Measurements from ENCODE around the gene COP1. TPM values are rescaled to one million over a fixed set of nuclear protein-coding genes. Genes with fewer than 3 reads are reported as not detected.
"Not testable (repeated sequence)": the region's sequence is repeated elsewhere in the genome, so short reads cannot be mapped to it uniquely, and the experiment has no call there.

COP1 gene
- total and polyA plus RNA-seq, 2 of the 4 experiments (the other 2 are of a cell fraction): 17.8 to 35.0 TPM

- BruUV-seq (replicated peaks); H3K9me1 ChIP-seq (ENCODE audit: insufficient read depth, low read length); H2BK5ac ChIP-seq (ENCODE audit: low read depth, low read length, poor library complexity, severe bottlenecking); H3K36me3 ChIP-seq (ENCODE audit: control insufficient read depth, insufficient read depth, low read length); H3K18ac ChIP-seq (ENCODE audit: low read depth, low read length); H4K8ac ChIP-seq (ENCODE audit: low read depth in 2 of 2, low read length in 2 of 2); H3K4me2 ChIP-seq (ENCODE audit: low read depth, low read length); H2BK20ac ChIP-seq (ENCODE audit: low read depth, low read length); POLR2A ChIA-PET (ENCODE audit: unreplicated experiment); dilution Hi-C loops (cut with HindIII; ENCODE audit: low sequenced_read_pairs, unreplicated experiment); H3K27me3 ChIP-seq (ENCODE audit: control insufficient read depth, insufficient read depth, low read length); intact Hi-C loops (cut with micrococcal nuclease); H3K9me3 ChIP-seq (ENCODE audit: control insufficient read depth, insufficient read depth, low read length); H2AK5ac ChIP-seq (ENCODE audit: low read depth, low read length); ATAC-seq (ENCODE audit: low read depth); H3K4ac ChIP-seq (ENCODE audit: low read depth, low read length); H3K27ac ChIP-seq (ENCODE audit: insufficient read depth, low read length); H3K14ac ChIP-seq (replicated peaks; ENCODE audit: low read depth, low read length); H2BK120ac ChIP-seq (ENCODE audit: low read depth, low read length); H3K4me1 ChIP-seq (ENCODE audit: control insufficient read depth, insufficient read depth, low read length); H3K23ac ChIP-seq (ENCODE audit: low read depth, low read length); H3K79me1 ChIP-seq (ENCODE audit: low read depth in 1 of 2, low read length in 2 of 2); H4K5ac ChIP-seq (ENCODE audit: low read depth, low read length); H2AFZ ChIP-seq (replicated peaks; ENCODE audit: low read length, poor library complexity); in situ Hi-C loops (cut with MboI; ENCODE audit: low sequenced_read_pairs); H2AK9ac ChIP-seq (replicated peaks; ENCODE audit: low read depth, low read length, poor library complexity); H3K4me3 ChIP-seq (ENCODE audit: insufficient read depth, low read depth, low read length); DNase-seq; H3K56ac ChIP-seq (ENCODE audit: extremely low read depth, insufficient read depth, low read length); H4K20me1 ChIP-seq (ENCODE audit: insufficient read depth, low read length); CTCF ChIA-PET; H4K91ac ChIP-seq (ENCODE audit: insufficient read depth, low read depth, low read length); H3K9ac ChIP-seq (ENCODE audit: low read depth, low read length); H2BK15ac ChIP-seq (ENCODE audit: low read depth, low read length): not testable (repeated sequence)
- WGBS, 2 experiments (ENCODE audit: extremely low coverage in 2 of 2, insufficient read length in 1 of 2): 100% methylated on average over 2 of the region's 28 CpGs; no CpG with 5 or more reads in 1 of the 2 experiments
Measured at GRCh38 chr1:176007756-176008389, 199.2 kb downstream of the COP1 start.

GRCh38 chr1:175994660-175995059 is 212.4 kb downstream of the COP1 start:
- DNase-seq; H2BK20ac ChIP-seq (ENCODE audit: low read depth, low read length); H3K4me3 ChIP-seq (ENCODE audit: insufficient read depth, low read depth, low read length); H4K8ac ChIP-seq (ENCODE audit: low read depth in 2 of 2, low read length in 2 of 2); dilution Hi-C loops (cut with HindIII; ENCODE audit: low sequenced_read_pairs, unreplicated experiment); in situ Hi-C loops (cut with MboI; ENCODE audit: low sequenced_read_pairs); H3K27me3 ChIP-seq (ENCODE audit: control insufficient read depth, insufficient read depth, low read length); H3K18ac ChIP-seq (ENCODE audit: low read depth, low read length); intact Hi-C loops (cut with micrococcal nuclease); ATAC-seq (ENCODE audit: low read depth); H3K9me3 ChIP-seq (ENCODE audit: control insufficient read depth, insufficient read depth, low read length); H4K91ac ChIP-seq (ENCODE audit: insufficient read depth, low read depth, low read length); H3K27ac ChIP-seq (ENCODE audit: insufficient read depth, low read length); H3K4me2 ChIP-seq (ENCODE audit: low read depth, low read length); H2AFZ ChIP-seq (replicated peaks; ENCODE audit: low read length, poor library complexity); H3K4me1 ChIP-seq (ENCODE audit: control insufficient read depth, insufficient read depth, low read length); H3K23ac ChIP-seq (ENCODE audit: low read depth, low read length); H2BK15ac ChIP-seq (ENCODE audit: low read depth, low read length); H2BK120ac ChIP-seq (ENCODE audit: low read depth, low read length); H4K5ac ChIP-seq (ENCODE audit: low read depth, low read length); H2AK9ac ChIP-seq (replicated peaks; ENCODE audit: low read depth, low read length, poor library complexity); H4K20me1 ChIP-seq (ENCODE audit: insufficient read depth, low read length); CTCF ChIA-PET; H3K79me1 ChIP-seq (ENCODE audit: low read depth in 1 of 2, low read length in 2 of 2); H3K14ac ChIP-seq (replicated peaks; ENCODE audit: low read depth, low read length); H3K56ac ChIP-seq (ENCODE audit: extremely low read depth, insufficient read depth, low read length); H3K9ac ChIP-seq (ENCODE audit: low read depth, low read length); H3K9me1 ChIP-seq (ENCODE audit: insufficient read depth, low read length); H3K36me3 ChIP-seq (ENCODE audit: control insufficient read depth, insufficient read depth, low read length); BruUV-seq (replicated peaks); H2AK5ac ChIP-seq (ENCODE audit: low read depth, low read length); H3K4ac ChIP-seq (ENCODE audit: low read depth, low read length); POLR2A ChIA-PET (ENCODE audit: unreplicated experiment); H2BK5ac ChIP-seq (ENCODE audit: low read depth, low read length, poor library complexity, severe bottlenecking): not testable (repeated sequence)
- WGBS, 2 experiments (ENCODE audit: extremely low coverage in 2 of 2, insufficient read length in 1 of 2): no CpG with 5 or more reads among the region's 1 CpG

All from IMR-90 (cell line).